ENCODE measurements around the gene CSTF3. TPM values are rescaled to one million over a fixed set of nuclear protein-coding genes. Genes with fewer than 3 reads are reported as not detected.
"Not testable (repeated sequence)": the region's sequence is repeated elsewhere in the genome, so short reads cannot be mapped to it uniquely, and the experiment has no call there.

The CSTF3 gene
- total RNA-seq, 2 experiments from 2014 or later = 27.4 to 29.5 TPM

DNA sequence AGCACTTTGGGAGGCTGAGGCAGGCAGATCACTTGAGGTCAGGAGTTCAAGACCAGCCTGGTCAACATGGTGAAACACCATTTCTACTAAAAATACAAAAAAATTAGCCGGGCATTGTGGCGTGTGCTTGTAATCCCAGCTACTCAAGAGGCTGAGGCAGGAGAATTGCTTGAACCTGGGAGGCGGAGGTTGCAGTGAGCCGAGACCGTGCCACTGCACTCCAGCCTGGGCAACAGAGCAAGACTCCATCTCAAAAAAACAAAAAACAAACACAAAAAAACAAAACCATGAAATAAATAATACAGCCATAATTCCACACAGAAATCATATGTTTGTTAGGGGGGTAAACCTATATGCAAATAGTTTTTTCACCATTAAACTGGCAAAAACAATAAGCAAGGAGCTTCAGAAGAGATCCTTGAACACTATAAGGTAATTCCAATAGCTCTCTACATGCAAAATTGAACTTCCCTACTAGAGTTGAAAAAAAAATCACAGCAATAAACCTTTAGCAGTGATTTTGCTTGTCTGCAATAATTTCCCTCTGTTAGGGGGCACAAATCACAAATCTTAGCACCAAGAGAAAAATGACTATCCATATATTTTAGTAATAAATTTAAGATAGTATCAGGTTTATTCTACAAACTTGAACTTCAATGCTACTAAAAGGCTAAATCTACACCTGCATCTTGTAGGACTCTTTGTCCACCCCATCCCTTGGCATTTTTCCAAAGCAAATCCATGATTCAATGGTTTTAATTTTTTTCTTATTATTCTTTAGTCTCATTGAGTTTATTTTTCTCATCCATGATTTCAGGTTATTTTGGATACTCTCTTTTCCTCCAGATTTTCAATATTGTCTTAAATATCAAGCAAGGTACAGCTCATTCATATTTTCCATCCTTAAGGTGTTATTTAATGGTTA, 3.9 kb downstream of the CSTF3 start:
- DNase-seq (no peak), ATAC-seq (ENCODE audit: low read depth) (no peak)
- Mint-ChIP-seq H3K27ac (no peak overlapping the region), H3K4me3 (no peak overlapping the region), H3K4me1 (peaks cover 34% of the 10 kb centered on the region), H3K36me3 (peaks cover 37% of the 10 kb centered on the region), H3K9me3 (no peaks in the 10 kb centered on the region), H3K27me3 (no peaks in the 10 kb centered on the region)
- POLR2A ChIA-PET = no interaction called here

DNA sequence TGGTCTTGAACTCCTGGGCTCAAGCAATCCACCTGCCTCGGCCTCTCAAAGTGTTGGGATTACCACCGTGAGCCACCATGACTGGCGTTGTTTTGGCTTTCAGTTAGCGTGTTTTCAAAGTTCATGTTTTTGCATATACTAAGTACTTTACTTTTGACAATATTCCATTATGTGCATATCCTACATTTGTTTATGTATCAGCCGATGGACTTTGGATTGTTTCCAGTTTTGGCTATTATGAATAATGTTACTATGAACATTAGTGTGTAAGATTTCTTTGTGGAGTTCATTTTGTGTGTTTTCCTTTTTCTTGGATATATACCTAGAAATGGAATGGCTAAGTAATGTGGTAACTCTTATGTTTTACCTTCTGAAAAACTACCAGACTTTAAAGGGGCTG, 9.9 kb downstream of the CSTF3 start:
- no peak for DNase-seq
- H3K27ac Mint-ChIP-seq = no peak overlapping the region
- no peaks in the 10 kb centered on the region for H3K9me3 Mint-ChIP-seq
- ATAC-seq (ENCODE audit: low read depth) = no peak
- peaks cover 7% of the 10 kb centered on the region for H3K4me1 Mint-ChIP-seq
- H3K4me3 Mint-ChIP-seq = no peak overlapping the region
- POLR2A ChIA-PET = no interaction called here
- peaks cover 31% of the 10 kb centered on the region for H3K36me3 Mint-ChIP-seq
- H3K27me3 Mint-ChIP-seq = no peaks in the 10 kb centered on the region

DNA sequence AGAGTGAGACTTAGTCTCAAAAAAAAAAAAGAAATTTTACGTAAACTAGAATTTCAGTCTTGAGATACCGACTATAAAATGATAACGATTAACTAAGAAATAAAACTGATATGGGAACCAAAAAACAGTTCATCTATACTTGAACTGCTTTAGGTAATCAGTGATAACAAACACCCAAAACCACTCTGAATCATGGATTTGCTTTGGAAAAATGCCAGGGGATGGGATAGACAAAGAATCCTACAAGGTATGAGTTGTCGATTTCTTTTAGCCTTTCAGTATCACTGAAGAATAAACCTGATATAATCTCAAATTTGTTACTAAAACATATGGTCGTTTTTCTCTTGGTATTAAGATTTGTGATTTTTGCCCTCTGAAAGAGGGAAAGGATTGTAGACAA, 13.7 kb downstream of the CSTF3 start:
- no peak overlapping the region for H3K4me3 Mint-ChIP-seq
- H3K27me3 Mint-ChIP-seq = no peaks in the 10 kb centered on the region
- POLR2A ChIA-PET = no interaction called here
- no peaks in the 10 kb centered on the region for H3K9me3 Mint-ChIP-seq
- ATAC-seq (ENCODE audit: low read depth) (no peak), DNase-seq (no peak)
- peaks cover 16% of the 10 kb centered on the region for H3K36me3 Mint-ChIP-seq
- H3K4me1 Mint-ChIP-seq = peaks cover 7% of the 10 kb centered on the region
- no peak overlapping the region for H3K27ac Mint-ChIP-seq

DNA sequence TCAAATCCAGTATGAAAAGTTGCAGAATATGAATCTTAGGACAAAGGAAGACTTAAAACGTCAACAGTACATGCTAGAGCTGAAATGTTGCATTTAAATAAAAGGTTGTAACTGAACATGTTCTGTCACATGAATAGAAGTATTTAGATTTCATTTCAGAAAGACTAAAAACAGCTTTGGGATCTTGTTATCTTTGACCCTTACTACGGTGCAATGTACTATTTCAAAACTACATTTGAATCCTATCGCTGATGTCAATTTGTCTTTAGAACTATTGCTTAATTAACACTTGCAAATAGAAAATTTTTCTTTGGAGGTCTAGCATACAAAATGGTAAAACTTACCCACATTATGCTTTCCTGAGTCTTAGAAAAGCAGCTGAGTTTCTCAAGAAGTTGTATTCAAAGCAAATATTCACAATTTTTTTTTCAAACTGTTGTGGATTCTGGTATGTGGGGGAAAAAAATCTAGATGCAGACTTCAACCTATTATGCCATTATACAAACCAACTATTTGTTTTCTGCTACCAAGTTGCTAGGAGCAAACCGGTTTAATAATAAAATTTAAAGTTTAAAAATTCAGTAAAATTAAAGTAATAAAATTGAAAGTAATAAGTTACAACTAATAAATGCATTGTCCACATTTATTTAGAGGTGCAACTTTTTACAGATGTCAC, 25.4 kb downstream of the CSTF3 start:
- Mint-ChIP-seq H3K9me3 (no peaks in the 10 kb centered on the region), H3K36me3 (peaks cover 29% of the 10 kb centered on the region), H3K27ac (no peak overlapping the region), H3K4me1 (peaks cover 15% of the 10 kb centered on the region), H3K4me3 (no peak overlapping the region), H3K27me3 (no peaks in the 10 kb centered on the region)
- no peak for ATAC-seq (ENCODE audit: low read depth)
- DNase-seq = no peak
- POLR2A ChIA-PET = no interaction called here

DNA sequence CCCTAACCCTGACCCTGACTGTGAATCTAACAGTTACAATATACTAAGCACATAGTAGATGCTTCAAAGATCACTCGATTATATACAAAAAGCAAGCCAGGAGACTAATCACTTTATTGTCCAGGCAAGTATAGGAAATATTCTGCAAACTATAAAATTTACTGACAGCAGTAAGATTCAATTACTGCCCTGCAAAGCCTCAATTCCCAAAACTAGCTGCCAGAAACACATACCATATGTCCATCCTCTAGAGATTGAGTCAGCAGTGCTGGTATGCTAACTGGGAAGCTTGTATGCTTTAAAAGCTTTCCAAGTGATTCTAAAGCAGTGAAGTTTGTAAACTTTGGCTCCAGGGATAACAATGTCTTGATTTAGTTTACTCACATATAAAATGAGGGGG, 26.1 kb downstream of the CSTF3 start:
- no peaks in the 10 kb centered on the region for H3K9me3 Mint-ChIP-seq
- POLR2A ChIA-PET = no interaction called here
- ATAC-seq (ENCODE audit: low read depth) = no peak
- peaks cover 14% of the 10 kb centered on the region for H3K4me1 Mint-ChIP-seq
- no peak overlapping the region for H3K27ac Mint-ChIP-seq
- no peak for DNase-seq
- no peak overlapping the region for H3K4me3 Mint-ChIP-seq
- H3K27me3 Mint-ChIP-seq = no peaks in the 10 kb centered on the region
- H3K36me3 Mint-ChIP-seq = peaks cover 28% of the 10 kb centered on the region

DNA sequence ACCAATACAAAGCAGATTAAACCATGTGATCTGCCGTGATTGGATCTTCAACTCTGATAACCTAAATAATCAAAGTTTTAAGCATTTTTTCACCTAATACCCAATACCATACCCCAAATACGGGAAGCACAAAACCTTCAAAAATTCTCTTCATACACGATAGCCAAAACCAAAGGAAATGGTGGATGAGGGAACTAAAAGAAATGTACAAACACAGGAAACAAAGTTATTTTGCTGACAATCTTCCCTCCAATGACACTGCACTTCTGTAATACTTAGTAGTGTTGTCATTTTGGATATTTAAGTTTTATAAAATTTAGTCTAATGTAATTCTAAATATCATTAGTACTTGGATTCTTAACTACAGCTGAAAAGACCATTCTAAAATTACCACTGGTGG, 27.0 kb downstream of the CSTF3 start:
- POLR2A ChIA-PET = no interaction called here
- no peak for ATAC-seq (ENCODE audit: low read depth)

DNA sequence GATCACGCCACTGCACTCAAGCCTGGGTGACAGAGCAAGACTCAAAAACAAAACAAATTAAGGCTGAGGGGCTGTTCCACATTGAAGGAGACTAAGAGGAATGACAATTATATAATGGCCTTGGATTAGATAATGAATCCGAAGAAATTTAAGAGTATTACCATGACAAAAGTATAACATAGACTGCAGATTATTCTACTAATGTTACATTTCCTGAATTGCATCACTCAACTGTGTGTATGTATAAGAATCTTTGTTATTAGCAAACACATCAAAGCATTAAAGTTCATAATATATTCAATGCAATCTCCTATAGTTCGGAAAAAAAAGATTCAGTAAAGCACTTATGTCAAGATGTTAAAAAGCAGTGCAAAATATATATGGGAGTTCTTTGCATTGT, 27.5 kb downstream of the CSTF3 start:
- Mint-ChIP-seq H3K4me1 (peaks cover 15% of the 10 kb centered on the region), H3K9me3 (no peaks in the 10 kb centered on the region), H3K4me3 (no peak overlapping the region), H3K36me3 (peaks cover 26% of the 10 kb centered on the region), H3K27me3 (no peaks in the 10 kb centered on the region), H3K27ac (no peak overlapping the region)
- POLR2A ChIA-PET = no interaction called here
- ATAC-seq (ENCODE audit: low read depth) (no peak), DNase-seq (no peak)

More for the DNA sequence above, 27.0 kb downstream of the CSTF3 start:
- no peaks in the 10 kb centered on the region for H3K27me3 Mint-ChIP-seq
- no peak for DNase-seq
- H3K4me1 Mint-ChIP-seq = peaks cover 13% of the 10 kb centered on the region
- peaks cover 25% of the 10 kb centered on the region for H3K36me3 Mint-ChIP-seq
- H3K4me3 Mint-ChIP-seq = no peak overlapping the region
- no peaks in the 10 kb centered on the region for H3K9me3 Mint-ChIP-seq
- no peak overlapping the region for H3K27ac Mint-ChIP-seq

DNA sequence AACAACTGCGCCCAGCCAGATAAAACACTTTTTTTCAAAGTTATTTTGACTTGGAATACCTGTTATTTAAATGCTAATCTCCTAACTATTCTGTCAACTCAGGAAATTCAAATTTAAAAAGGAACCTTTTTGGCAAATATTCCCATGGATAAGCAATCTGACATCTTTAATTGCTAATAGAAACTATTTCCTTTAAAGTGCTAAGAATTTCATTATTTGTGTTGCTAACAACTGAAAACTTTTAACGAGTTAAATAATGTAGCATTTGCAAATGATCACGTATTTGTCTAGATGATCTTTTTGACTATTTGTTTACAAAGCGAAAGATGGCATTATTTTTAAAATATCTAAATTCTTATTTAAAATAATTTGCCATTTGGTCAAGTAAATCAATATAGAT, 28.8 kb downstream of the CSTF3 start:
- DNase-seq (no peak), ATAC-seq (ENCODE audit: low read depth) (no peak)
- no peak overlapping the region for H3K27ac Mint-ChIP-seq
- no peaks in the 10 kb centered on the region for H3K27me3 Mint-ChIP-seq
- H3K36me3 Mint-ChIP-seq = peaks cover 28% of the 10 kb centered on the region
- POLR2A ChIA-PET = no interaction called here
- peaks cover 14% of the 10 kb centered on the region for H3K4me1 Mint-ChIP-seq
- H3K9me3 Mint-ChIP-seq = no peaks in the 10 kb centered on the region
- H3K4me3 Mint-ChIP-seq = no peak overlapping the region

DNA sequence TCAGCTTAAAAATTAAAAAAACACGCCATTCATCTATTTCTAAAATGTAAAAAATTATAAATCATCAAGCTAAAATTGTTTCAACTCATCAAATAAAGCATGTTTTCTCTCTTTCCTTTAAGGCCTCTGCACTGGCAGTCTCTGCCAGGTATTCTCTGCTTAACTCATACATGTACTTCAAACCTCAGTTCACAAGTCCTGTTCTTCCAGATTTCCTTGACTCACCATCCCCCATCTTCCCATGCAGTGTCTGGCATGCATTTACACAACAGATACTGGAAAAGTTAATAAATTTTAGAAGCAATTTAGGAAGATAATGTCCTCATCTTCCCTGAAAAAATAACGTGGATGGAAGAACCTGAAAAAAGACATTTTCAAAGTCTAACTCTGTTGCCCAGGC, 32.5 kb downstream of the CSTF3 start:
- ATAC-seq (ENCODE audit: low read depth) = no peak

DNA sequence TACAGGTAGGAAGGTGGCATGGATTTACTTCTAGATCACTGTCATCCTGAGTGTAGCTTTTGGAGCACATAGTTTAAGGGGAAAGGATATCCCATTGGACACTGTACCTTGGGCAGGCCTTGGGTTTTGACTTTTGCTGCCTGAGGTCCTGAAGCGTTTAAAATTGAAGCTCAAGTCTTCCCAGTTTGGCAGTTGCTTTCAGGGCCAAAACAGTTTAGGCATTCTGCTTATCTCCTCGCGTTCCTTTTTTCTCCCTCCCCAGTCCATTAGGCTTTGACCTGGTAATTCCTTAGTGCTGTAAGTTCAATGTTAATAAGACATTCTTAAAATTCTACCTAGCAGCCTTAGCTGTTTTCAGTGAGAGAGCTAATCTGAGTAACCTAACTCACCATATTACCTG, 35.7 kb downstream of the CSTF3 start:
- H3K36me3 Mint-ChIP-seq = peaks cover 15% of the 10 kb centered on the region
- no peaks in the 10 kb centered on the region for H3K9me3 Mint-ChIP-seq
- no peaks in the 10 kb centered on the region for H3K27me3 Mint-ChIP-seq
- POLR2A ChIA-PET = interaction anchor here (0.6 kb wide), 1 partner anchor 88 kb away, joined by 6 read pairs; no protein-coding TSS in a partner anchor
- no peak for ATAC-seq (ENCODE audit: low read depth)
- DNase-seq = no peak
- no peak overlapping the region for H3K4me3 Mint-ChIP-seq
- H3K4me1 Mint-ChIP-seq = peaks cover 3% of the 10 kb centered on the region
- H3K27ac Mint-ChIP-seq = no peak overlapping the region

More for the DNA sequence above, 32.5 kb downstream of the CSTF3 start:
- Mint-ChIP-seq H3K4me1 (peaks cover 4% of the 10 kb centered on the region), H3K27ac (no peak overlapping the region), H3K9me3 (no peaks in the 10 kb centered on the region), H3K4me3 (no peak overlapping the region), H3K27me3 (no peaks in the 10 kb centered on the region), H3K36me3 (peaks cover 25% of the 10 kb centered on the region)
- DNase-seq = no peak
- POLR2A ChIA-PET = no interaction called here

DNA sequence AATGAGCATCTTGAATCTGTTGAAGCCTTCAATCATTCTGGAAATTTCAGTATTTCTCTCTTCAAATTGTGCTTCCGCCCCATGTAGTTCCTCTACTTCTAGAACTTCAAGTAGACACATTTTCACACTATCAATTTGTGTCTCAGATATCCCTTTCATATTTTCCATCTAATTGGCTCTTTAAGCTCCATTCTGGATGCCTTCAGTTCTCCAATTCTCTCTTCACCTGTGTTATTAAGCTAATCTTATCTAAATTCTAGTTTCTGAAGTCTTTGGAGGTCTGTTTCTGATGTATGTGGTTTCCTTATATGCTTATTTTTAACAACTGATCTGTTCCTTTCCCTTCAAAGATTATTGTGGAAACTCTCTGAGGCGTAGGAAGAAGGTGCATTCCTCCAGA, 36.3 kb downstream of the CSTF3 start:
- no peak overlapping the region for H3K27ac Mint-ChIP-seq
- POLR2A ChIA-PET = interaction anchor here (0.6 kb wide), 1 partner anchor 13 kb away, joined by 3 read pairs; no protein-coding TSS in a partner anchor
- H3K4me3 Mint-ChIP-seq = no peak overlapping the region
- H3K36me3 Mint-ChIP-seq = peaks cover 15% of the 10 kb centered on the region
- no peak for ATAC-seq (ENCODE audit: low read depth)
- H3K27me3 Mint-ChIP-seq = no peaks in the 10 kb centered on the region
- H3K4me1 Mint-ChIP-seq = peaks cover 3% of the 10 kb centered on the region
- DNase-seq = no peak
- no peaks in the 10 kb centered on the region for H3K9me3 Mint-ChIP-seq

DNA sequence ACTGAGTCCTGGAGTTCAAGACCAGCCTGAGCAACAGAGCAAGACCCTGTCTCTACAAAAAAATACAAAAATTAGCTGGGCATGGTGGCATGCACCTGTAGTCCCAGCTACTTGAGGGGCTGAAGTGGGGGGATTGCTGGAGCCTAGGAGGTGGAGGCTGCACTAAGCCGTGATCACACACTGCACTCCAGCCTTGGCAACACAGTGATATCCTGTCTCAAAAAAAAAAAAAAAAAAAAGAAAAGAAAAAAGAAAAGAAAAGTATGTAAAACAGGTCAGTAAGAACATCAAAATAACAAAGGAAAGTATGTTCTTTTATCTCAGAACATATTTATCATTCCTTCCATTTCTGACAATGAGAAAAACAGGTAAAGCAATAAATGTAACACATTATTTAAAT, 38.6 kb downstream of the CSTF3 start:
- H3K4me1 Mint-ChIP-seq; H3K27me3 Mint-ChIP-seq; H3K4me3 Mint-ChIP-seq; ATAC-seq (ENCODE audit: low read depth); DNase-seq; POLR2A ChIA-PET; H3K27ac Mint-ChIP-seq; H3K9me3 Mint-ChIP-seq: not testable (repeated sequence)
- H3K36me3 Mint-ChIP-seq = peaks cover 12% of the 10 kb centered on the region

DNA sequence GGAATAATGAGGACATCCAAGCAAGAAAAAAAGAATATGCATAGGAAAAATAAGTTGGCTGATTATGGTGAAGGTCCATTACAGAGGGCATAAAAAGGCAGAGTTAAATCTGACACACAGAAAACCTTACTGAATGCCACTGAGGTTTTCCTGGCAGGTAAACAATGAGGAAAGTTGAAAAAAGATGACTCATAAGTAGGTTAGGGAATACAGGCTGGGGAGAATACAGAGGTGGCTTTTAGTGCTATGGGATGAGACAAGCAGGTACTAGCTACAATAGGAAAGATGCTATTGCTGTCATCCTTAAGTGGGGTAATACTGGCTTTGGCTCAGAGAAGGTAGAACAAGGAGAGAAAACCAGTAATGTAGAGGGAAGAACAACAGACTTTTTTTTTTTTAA, 44.7 kb downstream of the CSTF3 start:
- DNase-seq (no peak), ATAC-seq (ENCODE audit: low read depth) (no peak)
- POLR2A ChIA-PET = no interaction called here
- Mint-ChIP-seq H3K4me3 (no peak overlapping the region), H3K27ac (no peak overlapping the region), H3K9me3 (no peaks in the 10 kb centered on the region), H3K4me1 (no peaks in the 10 kb centered on the region), H3K27me3 (no peaks in the 10 kb centered on the region), H3K36me3 (peaks cover 3% of the 10 kb centered on the region)

DNA sequence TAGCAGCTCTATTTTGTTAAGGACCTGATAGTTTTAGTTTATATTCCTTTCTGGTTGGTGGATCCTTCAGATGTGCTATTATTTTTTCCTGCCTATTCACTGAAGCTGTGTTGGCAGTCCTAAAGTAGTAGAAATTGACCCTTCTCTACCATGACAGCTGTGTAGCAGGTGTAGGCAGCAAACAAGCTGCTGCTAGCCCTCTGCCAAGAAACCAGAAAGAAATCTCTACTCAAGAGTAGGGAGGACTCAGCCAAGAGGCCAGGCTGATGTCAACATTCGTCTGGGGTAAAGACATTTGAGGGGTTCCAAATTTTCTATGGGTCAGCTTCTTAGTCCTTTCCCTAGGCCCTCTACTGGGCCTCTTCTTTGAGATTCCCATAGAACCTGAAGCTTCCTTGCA, 51.2 kb downstream of the CSTF3 start:
- POLR2A ChIA-PET = no interaction called here
- no peaks in the 10 kb centered on the region for H3K4me1 Mint-ChIP-seq
- no peak overlapping the region for H3K4me3 Mint-ChIP-seq
- DNase-seq (no peak), ATAC-seq (ENCODE audit: low read depth) (no peak)
- H3K27me3 Mint-ChIP-seq = no peaks in the 10 kb centered on the region
- H3K36me3 Mint-ChIP-seq = peaks cover 23% of the 10 kb centered on the region
- no peak overlapping the region for H3K27ac Mint-ChIP-seq
- H3K9me3 Mint-ChIP-seq = peaks cover 3% of the 10 kb centered on the region

Data from activated naive CD8-positive, alpha-beta T cell treated with anti-CD3 and anti-CD28 coated beads, Interleukin-2, amount 10 ng/mL, durations not matched to agents 7 days and 5 days (primary cell).